OCI-LY3 (cell line): Measurements from ENCODE around the gene POLN.

Experiments
- H2AFZ ChIP-seq: fragments of 200-600, 300-600 bp; shearing (Covaris generic); 2 replicates; pipeline ENCODE4 v1.6.0; 2014; ENCODE audit warnings: antibody characterized with exemption, low read depth, low read length
- H3K27ac ChIP-seq: fragments of 200-600, 300-600 bp; sonication (generic); 2 replicates; pipeline ENCODE4 v1.5.1; 2014; ENCODE audit warnings: mild to moderate bottlenecking, low read length, moderate library complexity, mixed read lengths
- H3K27me3 ChIP-seq: fragments of 200-600, 300-600 bp; sonication (generic); 2 replicates; pipeline ENCODE4 v1.6.1; 2014; ENCODE audit warnings: low read depth, low read length, mixed read lengths
- H3K36me3 ChIP-seq: fragments of 200-600, 300-600 bp; sonication (generic); replicated peaks from 2 replicates; pipeline ENCODE3; 2014; ENCODE audit warnings: low read depth, low read length, mixed read lengths
- H3K4me1 ChIP-seq: fragments of 300-600, 200-600 bp; sonication (generic); 2 replicates; pipeline ENCODE4 v1.6.1; 2014; ENCODE audit warnings: low read length, mixed read lengths
- H3K4me2 ChIP-seq: fragments of 200-600, 300-600 bp; sonication (generic); 2 replicates; pipeline ENCODE4 v1.6.1; 2014; ENCODE audit warnings: low read length, mixed read lengths
- H3K4me3 ChIP-seq: fragments of 300-600, 200-600 bp; sonication (generic); 2 replicates; pipeline ENCODE4 v1.5.1; 2014; ENCODE audit warnings: antibody characterized with exemption, mild to moderate bottlenecking, low read length, moderate library complexity
- H3K79me2 ChIP-seq: fragments of 300-600, 200-600 bp; shearing (Covaris generic); 2 replicates; pipeline ENCODE4 v1.6.1; 2014; ENCODE audit warnings: mild to moderate bottlenecking, low read length, mixed read lengths
- H3K9ac ChIP-seq: fragments of 300-600, 200-600 bp; shearing (Covaris generic); 2 replicates; pipeline ENCODE4 v1.6.0; 2014; ENCODE audit warnings: mild to moderate bottlenecking, low read length, moderate library complexity
- H3K9me3 ChIP-seq: fragments of 200-600, 300-600 bp; shearing (Covaris generic); 2 replicates; pipeline ENCODE4 v1.6.1; 2014; ENCODE audit warnings: low read length, mixed read lengths; ENCODE audit not compliant: insufficient read depth
- H4K20me1 ChIP-seq: fragments of 200-600, 300-600 bp; sonication (generic); 2 replicates; pipeline ENCODE4 v1.6.1; 2016; ENCODE audit warnings: low read length, mixed read lengths; ENCODE audit not compliant: insufficient read depth
- EZH2phosphoT487 ChIP-seq: fragments of 200-600 bp; shearing (Covaris generic); IDR thresholded peaks from 2 replicates; pipeline ENCODE4 v1.6.1; 2018; ENCODE audit warnings: antibody characterized with exemption, mixed run types, low read depth
- TF ChIP-seq, protein P1 (sequence below): fragments of 200-600, 300-600 bp; sonication (generic); IDR thresholded peaks from 2 replicates; pipeline ENCODE4 v1.5.1; 2014; ENCODE audit warnings: antibody characterized with exemption, low read length, low read depth

The POLN gene

DNA sequence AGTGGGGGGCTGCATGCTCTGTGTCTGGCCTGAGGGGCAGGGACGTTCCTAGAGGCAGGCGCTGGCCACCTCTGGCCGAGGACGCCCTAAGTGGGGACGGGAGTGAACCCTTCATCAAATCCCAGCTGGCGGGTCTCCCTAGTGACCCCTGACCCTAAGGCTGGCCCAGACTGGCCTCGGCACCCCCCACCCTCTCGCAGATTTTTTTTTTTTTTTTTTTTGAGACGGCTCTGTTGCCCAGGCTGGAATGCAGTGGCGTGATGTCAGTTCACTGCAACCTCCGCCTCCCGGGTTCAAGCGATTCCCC, 21.0 kb upstream of the POLN start:
- Histone ChIP-seq H3K79me2 (no peaks in the 10 kb centered on the region), H3K4me3 (peak overlapping the region; percentile 92), H2AFZ (peak overlapping the region; percentile 61; the same call in 1 of the 2 replicates), H3K9me3 (no peaks in the 10 kb centered on the region), H3K27me3 (no peaks in the 10 kb centered on the region), H3K9ac (peak overlapping the region; percentile 82), H3K4me2 (peak overlapping the region; percentile 96), H4K20me1 (no peaks in the 10 kb centered on the region), H3K36me3 (no peaks in the 10 kb centered on the region), H3K27ac (no peak overlapping the region), H3K4me1 (peaks cover 4% of the 10 kb centered on the region; the same call in 1 of the 2 replicates)
- TF ChIP-seq, protein P1, sequence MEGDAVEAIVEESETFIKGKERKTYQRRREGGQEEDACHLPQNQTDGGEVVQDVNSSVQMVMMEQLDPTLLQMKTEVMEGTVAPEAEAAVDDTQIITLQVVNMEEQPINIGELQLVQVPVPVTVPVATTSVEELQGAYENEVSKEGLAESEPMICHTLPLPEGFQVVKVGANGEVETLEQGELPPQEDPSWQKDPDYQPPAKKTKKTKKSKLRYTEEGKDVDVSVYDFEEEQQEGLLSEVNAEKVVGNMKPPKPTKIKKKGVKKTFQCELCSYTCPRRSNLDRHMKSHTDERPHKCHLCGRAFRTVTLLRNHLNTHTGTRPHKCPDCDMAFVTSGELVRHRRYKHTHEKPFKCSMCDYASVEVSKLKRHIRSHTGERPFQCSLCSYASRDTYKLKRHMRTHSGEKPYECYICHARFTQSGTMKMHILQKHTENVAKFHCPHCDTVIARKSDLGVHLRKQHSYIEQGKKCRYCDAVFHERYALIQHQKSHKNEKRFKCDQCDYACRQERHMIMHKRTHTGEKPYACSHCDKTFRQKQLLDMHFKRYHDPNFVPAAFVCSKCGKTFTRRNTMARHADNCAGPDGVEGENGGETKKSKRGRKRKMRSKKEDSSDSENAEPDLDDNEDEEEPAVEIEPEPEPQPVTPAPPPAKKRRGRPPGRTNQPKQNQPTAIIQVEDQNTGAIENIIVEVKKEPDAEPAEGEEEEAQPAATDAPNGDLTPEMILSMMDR, result no peak
- no peak for TF ChIP-seq EZH2phosphoT487

DNA sequence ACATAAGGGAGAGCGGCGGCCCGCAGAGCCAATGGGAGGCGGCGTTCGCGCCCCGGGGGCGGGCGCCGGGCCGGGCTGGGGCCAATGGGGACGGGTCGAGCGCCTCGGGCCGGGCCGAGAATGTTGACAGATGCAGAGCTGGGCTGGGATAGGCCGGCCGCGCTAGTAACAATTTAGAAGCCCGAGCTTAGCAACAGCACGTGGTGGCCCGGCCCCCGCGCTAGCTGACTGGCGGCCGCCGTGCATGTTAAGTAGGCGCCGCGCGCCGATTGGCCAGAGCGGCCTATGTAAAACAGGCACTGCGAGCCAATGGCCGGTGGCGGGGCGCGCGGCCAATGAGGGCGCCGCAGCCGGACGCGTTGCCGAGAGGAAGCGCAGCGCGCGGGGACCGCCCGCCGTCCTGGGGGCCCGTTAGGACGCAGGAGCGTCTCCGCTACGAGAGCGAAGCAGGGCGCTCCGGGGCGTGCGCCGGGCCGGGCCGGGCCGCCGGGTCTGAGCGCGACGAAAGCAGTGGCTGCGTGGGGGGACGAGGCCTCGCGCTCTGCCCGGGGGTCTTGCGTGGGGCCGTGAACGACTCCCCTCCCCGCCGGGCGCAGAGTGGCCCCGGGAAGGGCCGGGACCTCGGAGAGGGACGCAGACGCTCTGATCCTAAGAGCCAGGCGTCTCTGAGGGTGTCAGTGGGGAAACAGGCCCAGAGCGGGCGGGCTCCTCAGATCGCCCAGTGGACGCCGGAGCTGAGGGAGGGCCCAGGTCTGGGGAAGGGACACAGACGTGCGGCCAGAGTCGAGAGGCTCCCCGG, 20.4 kb upstream of the POLN start:
- Histone ChIP-seq H2AFZ (peak overlapping the region; percentile 61), H3K4me3 (peak overlapping the region; percentile 92), H3K27me3 (no peaks in the 10 kb centered on the region), H3K9me3 (no peaks in the 10 kb centered on the region), H3K9ac (peak overlapping the region; percentile 82), H3K27ac (peak overlapping the region; percentile 37), H3K36me3 (no peaks in the 10 kb centered on the region), H3K79me2 (no peaks in the 10 kb centered on the region), H3K4me2 (peak overlapping the region; percentile 96), H3K4me1 (peaks cover 4% of the 10 kb centered on the region; the same call in 1 of the 2 replicates), H4K20me1 (no peaks in the 10 kb centered on the region)
- TF ChIP-seq, protein P1, result no peak
- TF ChIP-seq EZH2phosphoT487, result no peak

DNA sequence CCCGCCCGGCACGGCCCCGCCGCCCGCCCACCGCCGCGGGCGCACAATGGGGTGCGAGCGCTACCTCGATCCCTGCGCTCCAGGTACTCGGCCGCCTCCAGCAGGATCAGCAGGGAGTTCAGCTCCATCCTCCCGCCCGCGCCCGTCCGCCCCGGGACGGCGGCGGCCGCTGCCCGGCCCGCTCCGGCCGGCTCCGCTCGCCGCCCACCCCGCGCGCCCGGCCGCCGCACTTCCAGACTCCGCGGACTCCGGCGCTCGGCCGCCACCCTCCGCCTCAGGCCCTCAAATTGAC, 19.9 kb upstream of the POLN start, which contains the start of gene MXD4:
Gene MXD4 (minus strand): TSS at position 257 of the 292 bp plus-strand sequence. CDS start 129 bp downstream, at position 128.
- H3K36me3 ChIP-seq, result no peaks in the 10 kb centered on the region
- H3K27me3 ChIP-seq, result no peaks in the 10 kb centered on the region
- peak within 1 kb of the TSS; percentile 61 for H2AFZ ChIP-seq
- H3K4me1 ChIP-seq, result peaks cover 7% of the 10 kb centered on the region; the same call in 1 of the 2 replicates
- no peaks in the 10 kb centered on the region for H4K20me1 ChIP-seq
- no peaks in the 10 kb centered on the region for H3K79me2 ChIP-seq
- TF ChIP-seq, protein P1, result no peak
- no peak for TF ChIP-seq EZH2phosphoT487
- H3K9ac ChIP-seq, result peak within 1 kb of the TSS; percentile 82
- H3K4me2 ChIP-seq, result peak within 1 kb of the TSS; percentile 96
- peak within 1 kb of the TSS; percentile 92 for H3K4me3 ChIP-seq
- peak within 1 kb of the TSS; percentile 37 for H3K27ac ChIP-seq
- H3K9me3 ChIP-seq, result no peaks in the 10 kb centered on the region

DNA sequence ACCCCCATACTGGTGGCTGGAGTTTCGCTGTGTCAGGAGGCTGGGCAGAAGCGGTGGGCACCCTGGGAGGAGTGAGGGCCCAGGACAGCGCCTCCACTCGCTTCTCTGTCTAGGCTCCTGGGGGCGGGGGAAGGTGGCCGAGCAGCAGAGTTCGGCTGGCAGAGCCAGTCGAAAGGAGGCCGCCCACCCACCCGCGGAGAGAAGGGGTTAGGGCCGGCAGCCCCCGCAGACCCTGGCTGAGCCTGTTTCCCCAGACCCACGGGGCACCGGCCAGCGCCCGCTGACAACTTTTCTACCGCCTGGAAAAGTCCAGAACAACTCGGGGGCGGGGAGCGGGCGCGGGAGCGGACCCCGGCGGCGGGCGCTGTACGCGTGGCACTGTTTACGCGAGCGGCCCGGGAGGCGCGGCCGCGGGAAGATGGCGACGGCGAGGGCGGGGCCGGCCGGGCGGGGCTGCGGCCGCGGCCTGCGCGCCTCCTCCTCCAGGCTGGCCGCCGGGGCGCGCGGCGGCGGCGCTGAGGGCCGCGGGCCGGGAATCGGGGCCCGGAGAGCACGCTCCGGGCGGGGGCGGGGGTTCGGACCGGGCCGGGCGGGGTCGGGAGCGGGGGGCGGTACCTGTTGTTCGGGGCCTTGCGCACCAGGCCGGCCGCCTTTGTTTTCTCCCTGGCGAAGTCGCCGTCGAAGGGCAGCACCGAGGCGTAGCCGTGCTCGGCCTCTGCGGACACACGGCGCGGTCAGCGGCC, 19.4 kb upstream of the POLN start:
- H3K36me3 ChIP-seq, result no peaks in the 10 kb centered on the region
- peak overlapping the region; percentile 90 for H3K4me3 ChIP-seq
- peak overlapping the region; percentile 38; the same call in 1 of the 2 replicates for H2AFZ ChIP-seq
- H3K27me3 ChIP-seq, result no peaks in the 10 kb centered on the region
- TF ChIP-seq, protein P1, result no peak
- TF ChIP-seq EZH2phosphoT487, result no peak
- no peaks in the 10 kb centered on the region for H4K20me1 ChIP-seq
- H3K9ac ChIP-seq, result peak overlapping the region; percentile 69
- no peaks in the 10 kb centered on the region for H3K79me2 ChIP-seq
- H3K4me1 ChIP-seq, result peaks cover 9% of the 10 kb centered on the region; the same call in 1 of the 2 replicates
- H3K9me3 ChIP-seq, result no peaks in the 10 kb centered on the region
- peak overlapping the region; percentile 79 for H3K4me2 ChIP-seq
- no peak overlapping the region for H3K27ac ChIP-seq
